Measurements from ENCODE around the gene ATL2. TPM values are rescaled to one million over a fixed set of nuclear protein-coding genes. Genes with fewer than 3 reads are reported as not detected.
"Not testable (repeated sequence)": the region's sequence is repeated elsewhere in the genome, so short reads cannot be mapped to it uniquely, and the experiment has no call there.

The ATL2 gene
- total and polyA plus RNA-seq, 2 of the 8 experiments (the other 6 are each of a cell fraction or from before 2014, with no cell fraction given) = 38.8 to 84.6 TPM

DNA sequence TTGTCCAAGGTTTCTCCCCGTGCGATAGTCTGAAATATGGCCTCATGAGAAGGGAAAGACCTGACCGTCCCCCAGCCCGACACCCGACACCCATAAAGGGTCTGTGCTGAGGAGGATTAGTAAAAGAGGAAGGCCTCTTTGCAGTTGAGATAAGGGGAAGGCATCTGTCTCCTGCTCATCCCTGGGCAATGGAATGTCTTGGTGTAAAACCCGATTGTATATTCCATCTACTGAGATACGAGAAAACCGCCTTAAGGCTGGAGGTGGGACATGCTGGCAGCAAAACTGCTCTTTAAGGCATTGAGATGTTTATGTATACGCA lies 99.0 kb downstream of the ATL2 start:
- H4K91ac ChIP-seq (replicated peaks; ENCODE audit: insufficient read length, low read length); H3K56ac ChIP-seq (replicated peaks; ENCODE audit: insufficient read length, low read depth, low read length); H3K27me3 ChIP-seq (replicated peaks in 1 of 4; ENCODE audit: control insufficient read depth in 3 of 4, extremely low read depth in 1 of 4, insufficient read depth in 3 of 4, low read length in 3 of 4); H3K9ac ChIP-seq (replicated peaks in 1 of 4; ENCODE audit: extremely low read depth in 1 of 4, low read depth in 3 of 4, low read length in 3 of 4); H3K4me3 ChIP-seq (ENCODE audit: extremely low read depth in 1 of 4, insufficient read depth in 2 of 4, low read depth in 3 of 4, low read length in 4 of 4); H3K4ac ChIP-seq (replicated peaks; ENCODE audit: insufficient read length, low read depth, low read length); H3K27ac ChIP-seq (ENCODE audit: low read depth, low read length); DNase-seq (ENCODE audit: low read depth in 1 of 2, low spot score in 2 of 2); H3K36me3 ChIP-seq (ENCODE audit: control insufficient read depth in 2 of 4, insufficient read depth in 4 of 4, low read length in 3 of 4); POLR2A ChIA-PET (ENCODE audit: partially characterized antibody); H2AFZ ChIP-seq (ENCODE audit: low read length); H2AK5ac ChIP-seq (ENCODE audit: low read depth, low read length); H3K79me2 ChIP-seq (ENCODE audit: control insufficient read depth in 1 of 2, insufficient read depth in 2 of 2, low read length in 2 of 2); FAIRE-seq; H2BK120ac ChIP-seq (replicated peaks; ENCODE audit: low read depth, low read length); H4K20me1 ChIP-seq (replicated peaks in 1 of 2; ENCODE audit: control insufficient read depth in 1 of 2, insufficient read depth in 2 of 2, low read length in 2 of 2); H4K8ac ChIP-seq (ENCODE audit: extremely low read depth, insufficient read depth, low read length); H3K23me2 ChIP-seq (ENCODE audit: low read depth, low read length); H3K14ac ChIP-seq (ENCODE audit: insufficient read length); H2BK15ac ChIP-seq (ENCODE audit: low read length); H3K23ac ChIP-seq (ENCODE audit: insufficient read length); H3K9me3 ChIP-seq (ENCODE audit: insufficient read depth in 2 of 2, low read depth in 1 of 2, low read length in 1 of 2); H3K79me1 ChIP-seq (ENCODE audit: low read depth, low read length): not testable (repeated sequence)
- CTCF ChIA-PET (ENCODE audit: partially characterized antibody) = interaction anchor here (1.2 to 1.3 kb wide), 2 partner anchors 38 to 45 kb away, joined by 3 to 4 read pairs; no protein-coding TSS in a partner anchor
- H3K4me2 ChIP-seq (ENCODE audit: insufficient read depth in 1 of 2, low read depth in 2 of 2, low read length in 2 of 2) = peak overlapping the region; percentile 59 to 67
- H2BK20ac ChIP-seq (ENCODE audit: low read length) = 0 out of 2 replicates have a peak overlapping the region, but pooled peaks have one; percentile 66
- H3K4me1 ChIP-seq (replicated peaks in 1 of 4; ENCODE audit: control insufficient read depth in 3 of 4, insufficient read depth in 4 of 4, low read length in 3 of 4) = peaks cover 2 to 20% (median 14%) of the 10 kb centered on the region in 4 experiments; a peak in 5 of 7 replicates
- peak overlapping the region; percentile 52 for H4K5ac ChIP-seq (ENCODE audit: insufficient read length, low read depth, low read length)
- WGBS, 2 experiments (ENCODE audit: extremely low coverage in 1 of 2, insufficient coverage in 1 of 2, insufficient read length in 1 of 2, insufficient replicate concordance in 2 of 2, low coverage in 1 of 2, low lambda C conversion rate in 2 of 2, missing lambda C conversion rate in 1 of 2) = 29% methylated on average over 9 of the region's 9 CpGs; no CpG with 5 or more reads in 1 of the 2 experiments
- H2BK12ac ChIP-seq (ENCODE audit: low read depth, low read length) = 0 out of 2 replicates have a peak overlapping the region, but pooled peaks have one; percentile 11
- 0 out of 2 replicates have a peak overlapping the region, but pooled peaks have one; percentile 5 for H2BK5ac ChIP-seq (ENCODE audit: low read depth, low read length)
- H3K18ac ChIP-seq (ENCODE audit: extremely low read depth, low read length) = peak overlapping the region; percentile 39; the same call in 1 of the 2 replicates

Data from H1 (cell line).